Measurements from ENCODE around the gene WNT3A.

Gene WNT3A

GRCh38 chr1:228076796-228077430 is 70.1 kb downstream of the WNT3A start:
- no peaks in the 10 kb centered on the region for H3K79me2 ChIP-seq
- H3K36me3 ChIP-seq (ENCODE audit: control insufficient read depth, insufficient read depth, low read length): no peaks in the 10 kb centered on the region
- no peaks in the 10 kb centered on the region for H3K4me1 ChIP-seq
- no peak overlapping the region for H3K27ac ChIP-seq
- H2AFZ ChIP-seq: no peak overlapping the region
- TF ChIP-seq, protein P1, sequence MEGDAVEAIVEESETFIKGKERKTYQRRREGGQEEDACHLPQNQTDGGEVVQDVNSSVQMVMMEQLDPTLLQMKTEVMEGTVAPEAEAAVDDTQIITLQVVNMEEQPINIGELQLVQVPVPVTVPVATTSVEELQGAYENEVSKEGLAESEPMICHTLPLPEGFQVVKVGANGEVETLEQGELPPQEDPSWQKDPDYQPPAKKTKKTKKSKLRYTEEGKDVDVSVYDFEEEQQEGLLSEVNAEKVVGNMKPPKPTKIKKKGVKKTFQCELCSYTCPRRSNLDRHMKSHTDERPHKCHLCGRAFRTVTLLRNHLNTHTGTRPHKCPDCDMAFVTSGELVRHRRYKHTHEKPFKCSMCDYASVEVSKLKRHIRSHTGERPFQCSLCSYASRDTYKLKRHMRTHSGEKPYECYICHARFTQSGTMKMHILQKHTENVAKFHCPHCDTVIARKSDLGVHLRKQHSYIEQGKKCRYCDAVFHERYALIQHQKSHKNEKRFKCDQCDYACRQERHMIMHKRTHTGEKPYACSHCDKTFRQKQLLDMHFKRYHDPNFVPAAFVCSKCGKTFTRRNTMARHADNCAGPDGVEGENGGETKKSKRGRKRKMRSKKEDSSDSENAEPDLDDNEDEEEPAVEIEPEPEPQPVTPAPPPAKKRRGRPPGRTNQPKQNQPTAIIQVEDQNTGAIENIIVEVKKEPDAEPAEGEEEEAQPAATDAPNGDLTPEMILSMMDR (IDR thresholded peaks at IDR 0.05): no peak
- no peak overlapping the region for H3K9ac ChIP-seq
- no peaks in the 10 kb centered on the region for H3K9me3 ChIP-seq (ENCODE audit: control insufficient read depth, low read length)
- no peak overlapping the region for H3K4me3 ChIP-seq (ENCODE audit: low read depth, low read length)
- H3K4me2 ChIP-seq (ENCODE audit: low read length): no peak overlapping the region
- H3K27me3 ChIP-seq (ENCODE audit: control insufficient read depth, insufficient read depth, low read length): no peaks in the 10 kb centered on the region

- Histone ChIP-seq H2AFZ (no peak overlapping the region), H3K27ac (no peak overlapping the region), H3K9me3 (ENCODE audit: control insufficient read depth, low read length) (no peaks in the 10 kb centered on the region), H3K27me3 (ENCODE audit: control insufficient read depth, insufficient read depth, low read length) (no peaks in the 10 kb centered on the region), H3K79me2 (no peaks in the 10 kb centered on the region), H3K9ac (no peak overlapping the region), H3K4me3 (ENCODE audit: low read depth, low read length) (no peak overlapping the region), H3K4me1 (no peaks in the 10 kb centered on the region), H3K4me2 (ENCODE audit: low read length) (no peak overlapping the region), H3K36me3 (ENCODE audit: control insufficient read depth, insufficient read depth, low read length) (no peaks in the 10 kb centered on the region)
- TF ChIP-seq, protein P1 (IDR thresholded peaks at IDR 0.05): no peak
These were observed 71.0 kb downstream of the WNT3A start for GRCh38 chr1:228077565-228078330.

GRCh38 chr1:228079013-228079412 is 72.2 kb downstream of the WNT3A start:
- Histone ChIP-seq H3K9me3 (ENCODE audit: control insufficient read depth, low read length) (no peaks in the 10 kb centered on the region), H3K4me2 (ENCODE audit: low read length) (no peak overlapping the region), H3K9ac (no peak overlapping the region), H3K27me3 (ENCODE audit: control insufficient read depth, insufficient read depth, low read length) (no peaks in the 10 kb centered on the region), H3K4me3 (ENCODE audit: low read depth, low read length) (no peak overlapping the region), H3K4me1 (no peaks in the 10 kb centered on the region), H3K27ac (no peak overlapping the region), H3K36me3 (ENCODE audit: control insufficient read depth, insufficient read depth, low read length) (no peaks in the 10 kb centered on the region), H3K79me2 (peaks cover 5% of the 10 kb centered on the region), H2AFZ (no peak overlapping the region)
- TF ChIP-seq, protein P1 (IDR thresholded peaks at IDR 0.05): no peak

GRCh38 chr1:228079601-228080263 is 72.9 kb downstream of the WNT3A start:
- Histone ChIP-seq H3K4me3 (ENCODE audit: low read depth, low read length) (no peak overlapping the region), H3K27ac (no peak overlapping the region), H3K4me2 (ENCODE audit: low read length) (no peak overlapping the region), H3K4me1 (peaks cover 3% of the 10 kb centered on the region), H2AFZ (no peak overlapping the region), H3K79me2 (peaks cover 11% of the 10 kb centered on the region), H3K9me3 (ENCODE audit: control insufficient read depth, low read length) (no peaks in the 10 kb centered on the region), H3K27me3 (ENCODE audit: control insufficient read depth, insufficient read depth, low read length) (no peaks in the 10 kb centered on the region), H3K9ac (no peak overlapping the region), H3K36me3 (ENCODE audit: control insufficient read depth, insufficient read depth, low read length) (no peaks in the 10 kb centered on the region)
- TF ChIP-seq, protein P1 (IDR thresholded peaks at IDR 0.05): no peak

Measured in parathyroid adenoma (tissue), 2 donors.